NCI-H345 treated with DMSO at 0.1 percent for 48 hours (cell line): ENCODE data around the gene HACD2.
"Not testable (repeated sequence)": the region's sequence is repeated elsewhere in the genome, so short reads cannot be mapped to it uniquely, and the experiment has no call there.

Experiments used
- DNase-seq: peaks from one replicate; lab custom pipeline; 2025; ENCODE audit not compliant: unreplicated experiment; lab: John Stamatoyannopoulos, UW

HACD2 gene

DNA sequence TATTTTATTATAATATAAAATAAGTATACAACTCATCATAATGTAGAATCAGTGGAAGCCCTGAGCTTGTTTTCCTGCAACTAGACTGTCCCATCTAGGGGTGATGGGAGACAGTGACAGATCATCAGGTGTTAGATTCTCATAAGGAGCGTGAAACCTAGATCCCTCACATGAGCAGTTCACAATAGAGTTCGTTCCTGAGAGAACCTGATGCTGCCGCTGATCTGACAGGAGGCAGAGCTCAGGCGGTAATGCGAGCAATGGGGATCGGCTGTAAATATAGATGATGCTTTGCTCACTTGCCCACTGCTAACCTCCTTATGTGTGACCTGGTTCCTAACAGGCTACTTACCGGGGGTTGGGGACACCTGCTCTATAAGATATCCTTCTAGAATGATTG lies 26.8 kb upstream of the HACD2 start:
- DNase-seq = not testable (repeated sequence)

DNA sequence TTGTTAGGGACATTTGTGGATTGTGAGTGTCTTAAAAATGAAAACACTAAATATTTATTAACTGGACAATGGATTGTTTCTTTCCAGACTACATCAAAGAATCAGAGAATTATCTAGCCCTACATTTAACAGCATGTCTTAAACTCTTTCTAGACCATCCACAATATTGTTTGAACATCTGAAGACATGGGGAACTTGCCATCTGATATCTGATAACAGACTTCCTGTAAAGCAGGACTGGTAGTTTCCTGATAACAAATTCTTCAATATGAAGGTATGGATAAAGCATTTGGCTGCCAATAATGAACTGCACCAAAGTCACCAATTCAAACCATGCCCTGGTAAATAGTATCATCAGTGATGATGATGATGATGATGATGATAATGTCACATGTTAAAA lies 26.2 kb upstream of the HACD2 start:
- DNase-seq = no peak

DNA sequence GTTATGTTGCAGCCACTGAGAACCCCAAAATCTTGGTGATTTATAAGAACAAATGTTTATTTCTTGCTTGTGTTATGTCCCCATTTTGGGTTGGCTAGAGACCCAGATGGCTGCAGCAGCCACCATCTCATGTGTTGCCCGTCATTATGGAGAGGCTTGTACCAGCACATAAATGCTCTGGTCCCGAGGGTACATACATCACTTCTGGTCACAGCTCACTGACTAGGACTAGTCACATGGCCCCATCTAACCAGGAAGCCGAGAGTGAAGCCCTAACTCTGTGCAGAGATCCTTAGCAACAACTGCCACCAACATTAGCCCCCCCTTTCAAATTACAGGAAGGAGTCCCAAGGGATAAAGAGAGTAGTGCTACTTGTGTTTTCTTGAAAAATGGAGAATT lies 25.5 kb upstream of the HACD2 start:
- DNase-seq = no peak

DNA sequence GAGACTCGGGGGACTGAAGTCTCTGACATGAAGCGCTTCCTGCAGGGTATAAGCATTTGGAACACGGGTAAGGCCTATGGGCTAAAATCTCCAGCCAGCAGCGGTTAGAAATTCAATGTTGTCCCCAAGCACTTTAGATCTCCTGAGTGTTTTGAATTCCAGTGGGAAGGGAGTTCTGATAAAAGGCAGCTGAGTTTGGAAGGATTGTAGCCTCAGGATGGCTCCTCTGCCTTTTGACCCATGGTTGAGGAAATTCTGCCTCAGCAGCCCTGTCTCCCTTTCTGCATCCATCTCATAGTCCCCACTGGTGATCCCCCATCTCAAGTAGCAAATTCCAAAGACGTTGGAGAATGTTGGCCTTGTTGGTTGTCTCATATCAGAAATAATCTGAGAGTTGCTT lies 24.2 kb upstream of the HACD2 start:
- DNase-seq = no peak

DNA sequence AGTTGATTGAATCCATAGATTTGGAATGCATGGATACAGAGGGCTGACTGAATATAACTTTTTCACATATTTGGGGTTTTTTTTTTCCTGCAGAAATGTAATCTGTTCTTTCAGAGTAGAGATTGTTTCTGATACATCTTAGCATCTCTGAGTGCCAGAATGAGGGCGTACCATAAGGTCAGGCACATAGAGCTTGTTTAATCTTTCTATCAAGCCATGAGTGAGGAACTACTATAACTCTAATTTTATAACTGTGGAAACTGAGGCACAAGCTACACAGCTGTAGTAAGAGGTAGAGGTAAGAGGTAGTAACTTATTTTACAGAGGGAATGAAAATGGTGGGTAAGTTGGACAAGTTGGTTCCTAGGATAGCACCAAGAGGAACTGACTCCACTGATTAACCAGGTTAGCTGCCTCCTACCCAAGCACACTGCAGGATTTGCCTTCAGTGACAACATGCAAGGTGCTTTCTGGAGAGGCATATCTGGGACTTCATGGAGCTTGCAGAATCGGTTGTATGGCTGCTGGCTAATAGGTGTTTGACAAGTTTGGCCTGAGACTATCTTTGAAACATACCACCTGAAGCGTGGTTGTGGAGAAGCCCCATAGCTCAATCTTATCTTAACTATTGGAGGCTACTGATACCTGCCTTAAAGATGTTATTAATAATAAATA lies 23.5 kb upstream of the HACD2 start:
- no peak for DNase-seq

DNA sequence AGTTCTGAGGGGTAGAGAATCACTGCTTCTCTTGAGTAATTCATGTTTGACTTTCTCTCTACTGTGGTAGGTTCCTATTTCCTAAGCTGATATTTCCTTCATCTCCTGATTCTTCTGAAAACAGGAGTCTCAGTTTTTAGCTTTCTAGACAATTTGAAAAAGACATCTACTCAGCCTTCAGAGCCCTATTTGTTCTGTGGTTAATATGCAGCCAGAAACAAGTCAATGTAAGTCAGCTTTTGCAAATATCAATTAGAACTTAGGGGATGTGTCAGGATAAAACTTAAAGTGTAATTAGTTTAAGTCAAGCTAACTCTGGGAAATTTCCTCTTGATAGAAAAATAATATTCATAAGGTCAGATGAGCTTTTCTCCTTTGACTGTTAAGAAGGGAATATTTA lies 21.7 kb upstream of the HACD2 start:
- no peak for DNase-seq

DNA sequence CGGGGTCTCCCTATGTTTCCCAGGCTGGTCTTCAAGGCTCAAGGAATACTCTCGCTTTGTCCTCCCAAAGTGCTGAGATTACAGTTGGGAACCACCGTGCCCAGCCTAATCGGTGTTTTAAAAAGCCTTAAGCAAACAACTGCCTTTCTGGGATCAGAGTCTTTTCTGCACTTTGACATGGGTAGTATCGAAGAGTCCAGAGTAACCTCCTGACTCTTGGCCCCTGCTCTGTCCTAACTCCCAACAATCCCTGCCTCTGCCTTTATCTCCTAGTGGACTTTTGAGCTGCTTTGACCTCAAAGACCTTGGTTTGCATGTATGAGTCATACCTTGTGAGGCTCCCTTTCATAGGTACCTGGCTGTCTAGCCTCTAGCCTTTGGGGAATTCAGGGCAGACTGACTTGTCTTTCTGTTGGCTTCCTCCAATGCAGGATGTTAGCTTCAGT lies 21.0 kb upstream of the HACD2 start:
- DNase-seq = no peak

DNA sequence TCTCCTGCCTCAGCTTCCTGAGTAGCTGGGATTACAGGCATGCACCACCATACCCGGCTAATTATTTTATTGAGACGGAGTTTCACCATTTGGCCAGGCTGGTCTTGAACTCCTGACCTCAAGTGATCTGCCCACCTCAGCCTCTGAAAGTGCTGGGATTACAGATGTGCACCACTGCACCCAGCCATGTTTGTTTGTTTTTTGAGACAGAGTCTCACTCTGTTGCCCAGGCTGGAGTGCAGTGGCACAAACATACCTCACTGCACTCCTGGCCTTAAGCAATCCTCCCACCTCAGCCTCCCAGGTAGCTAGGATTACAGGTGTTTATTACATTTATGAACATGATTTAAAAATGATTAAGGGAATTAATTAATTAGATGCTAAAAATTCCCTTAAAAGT lies 18.3 kb upstream of the HACD2 start:
- not testable (repeated sequence) for DNase-seq

DNA sequence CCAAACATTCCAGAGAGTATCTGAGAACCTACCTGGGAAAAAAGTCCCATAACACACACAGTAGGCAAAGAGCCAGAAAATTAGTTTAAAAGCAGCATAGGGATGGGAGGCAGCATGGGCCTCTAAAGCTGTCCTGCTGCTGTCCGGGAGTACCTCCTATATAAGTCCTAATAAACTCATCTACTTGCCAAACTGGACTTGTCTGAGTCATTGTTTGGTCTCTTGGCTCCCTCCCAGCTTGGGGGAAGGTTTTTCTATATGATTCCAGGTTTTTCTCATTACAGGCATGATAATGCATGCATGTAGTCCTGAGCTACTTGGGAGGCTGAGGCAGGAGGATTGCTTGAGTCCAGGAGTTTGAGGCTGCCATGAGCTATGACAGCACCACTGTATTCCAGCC lies 17.5 kb upstream of the HACD2 start:
- no peak for DNase-seq

DNA sequence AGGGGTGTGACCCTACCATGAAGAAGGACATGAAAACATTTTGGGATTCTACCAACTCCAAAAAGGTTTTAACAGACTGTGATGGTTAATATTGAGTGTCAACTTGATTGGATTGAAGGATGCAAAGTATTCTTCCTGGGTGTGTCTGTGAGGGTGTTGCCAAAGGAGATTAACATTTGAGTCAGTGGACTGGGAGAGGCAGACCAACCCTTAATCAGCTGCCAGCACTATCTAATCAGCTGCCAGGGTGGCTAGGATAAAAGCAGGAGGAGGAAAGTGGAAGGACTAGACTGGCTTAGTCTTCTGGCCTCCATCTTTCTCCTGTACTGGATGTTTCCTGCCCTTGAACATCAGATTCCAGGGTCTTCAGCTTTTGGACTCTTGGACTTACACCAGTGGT lies 16.0 kb upstream of the HACD2 start:
- not testable (repeated sequence) for DNase-seq

DNA sequence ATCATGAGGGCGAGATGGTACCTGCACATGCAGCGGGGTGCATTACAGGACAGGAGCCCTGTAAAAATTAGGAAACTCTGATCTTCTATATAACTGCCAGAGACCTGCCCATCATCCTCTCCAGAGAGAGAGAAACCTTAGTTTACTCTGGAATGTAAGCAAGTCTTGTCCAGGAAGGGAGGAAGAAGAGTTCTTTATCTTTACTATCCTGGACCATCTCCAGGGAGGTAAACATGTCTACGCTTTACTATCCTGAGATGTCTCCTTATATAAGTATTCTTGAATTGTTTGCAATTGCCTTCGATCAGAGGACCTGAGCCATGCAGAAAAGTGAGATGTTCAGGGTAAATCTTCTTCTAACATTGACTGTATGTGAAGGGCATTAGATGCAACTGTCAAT lies 12.7 kb upstream of the HACD2 start:
- DNase-seq = no peak

DNA sequence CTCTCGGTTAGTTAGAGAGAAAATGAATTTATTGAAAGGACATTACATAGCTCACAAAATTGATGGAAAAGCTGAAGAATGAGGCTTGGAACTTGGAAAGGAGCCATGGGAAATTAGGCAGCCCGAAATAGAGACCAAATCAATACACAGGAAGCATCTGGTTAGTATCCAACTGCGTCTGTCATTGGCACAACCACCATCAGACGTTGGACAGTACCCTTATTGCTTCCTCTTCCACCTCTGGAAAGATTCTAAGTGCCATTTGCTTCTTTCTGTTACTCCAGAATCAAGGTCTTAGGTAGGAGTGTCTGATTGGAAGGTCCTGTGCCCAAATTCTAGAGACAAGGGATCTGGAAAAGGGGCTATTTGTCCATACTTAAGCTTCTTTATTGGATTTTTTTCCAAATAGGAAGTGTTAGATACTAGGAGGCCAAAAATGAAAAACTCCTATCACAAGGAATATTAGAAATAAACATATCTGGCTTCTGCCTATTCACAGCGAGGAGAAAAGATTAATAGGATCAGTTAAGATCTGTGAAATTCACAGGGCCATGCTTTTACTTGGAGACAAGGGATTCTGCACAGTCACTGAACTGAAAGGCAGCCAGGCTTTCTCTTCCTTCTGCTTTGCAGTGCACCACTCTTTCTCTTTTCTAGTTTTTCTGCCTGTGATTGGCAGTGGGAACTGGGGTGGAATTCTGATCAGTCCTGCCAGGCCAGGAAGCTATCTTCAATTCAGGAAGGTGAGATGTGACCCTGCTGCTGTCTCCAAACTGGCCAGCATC lies 10.7 kb upstream of the HACD2 start:
- DNase-seq = no peak

DNA sequence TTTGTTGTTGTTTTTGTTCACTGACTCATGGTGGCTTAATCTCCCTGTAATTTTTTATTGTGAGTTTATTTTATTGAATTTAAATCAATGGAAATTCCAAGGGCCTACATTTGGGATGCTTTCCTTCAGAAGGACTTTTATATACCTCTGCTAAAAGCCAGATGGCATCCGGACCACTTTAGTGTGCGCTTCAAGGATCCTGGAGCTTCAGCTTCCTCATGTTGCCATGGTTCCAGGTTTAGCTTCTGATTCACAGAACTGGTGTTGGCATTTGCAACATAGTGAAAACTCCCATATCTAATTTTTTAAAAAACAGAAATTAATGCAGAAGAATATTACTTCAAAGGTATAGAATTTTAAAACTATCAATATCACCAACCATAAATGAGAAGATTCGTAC lies 8.5 kb upstream of the HACD2 start:
- DNase-seq = no peak

DNA sequence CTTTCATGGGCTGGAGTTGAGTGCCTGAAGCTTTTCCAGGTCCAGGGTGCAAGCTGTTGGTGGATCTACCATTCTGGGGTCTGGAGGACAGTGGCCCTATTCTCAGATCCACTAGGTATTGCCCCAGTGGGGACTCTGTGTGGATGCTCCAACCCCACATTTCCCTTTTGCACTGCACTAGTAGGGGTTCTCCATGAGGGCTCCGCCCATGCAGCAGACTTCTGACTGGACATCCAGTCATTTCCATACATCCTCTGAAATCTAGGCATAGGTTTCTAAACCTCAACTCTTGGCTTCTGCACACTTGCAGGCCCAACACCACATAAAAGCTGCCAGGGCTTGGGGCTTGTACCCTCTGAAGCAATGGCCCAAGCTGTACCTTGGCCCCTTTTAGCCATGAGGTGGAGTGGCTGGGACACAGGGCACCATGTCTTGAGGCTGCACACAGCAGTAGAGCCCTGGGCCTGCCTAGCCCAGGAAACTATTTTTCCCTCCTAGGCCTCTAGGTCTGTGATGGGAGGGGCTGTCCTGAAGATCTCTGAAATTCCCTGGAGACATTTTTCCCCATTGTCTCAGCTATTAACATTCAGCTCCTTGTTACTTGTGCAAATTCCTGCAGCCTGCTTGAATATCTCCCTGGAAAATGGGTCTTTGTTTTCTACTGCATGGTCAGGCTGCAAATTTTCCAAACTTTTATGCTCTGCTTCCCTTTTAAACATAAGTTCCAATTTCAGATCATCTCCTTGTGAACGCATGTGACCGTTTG lies 6.0 kb upstream of the HACD2 start:
- no peak for DNase-seq

DNA sequence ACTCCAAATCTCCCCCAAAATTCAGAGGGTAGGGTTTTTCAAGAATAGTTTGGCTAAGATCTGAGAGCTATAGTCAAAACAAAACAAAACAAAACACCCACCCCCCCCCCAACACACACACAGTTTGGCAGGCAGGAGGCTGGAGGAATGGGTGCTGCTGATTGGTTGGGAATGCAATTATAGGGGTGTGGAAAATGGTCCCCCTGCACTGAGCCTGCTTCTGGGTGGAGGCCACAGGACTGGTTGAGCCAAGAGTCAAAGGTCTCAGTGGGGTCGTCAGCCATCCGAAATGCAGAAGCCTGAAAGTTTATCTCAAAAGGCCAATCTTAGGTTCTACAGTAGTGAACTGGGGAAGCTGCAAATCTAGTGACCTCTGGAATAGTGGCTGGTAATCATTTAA lies 2.5 kb upstream of the HACD2 start:
- DNase-seq = no peak

DNA sequence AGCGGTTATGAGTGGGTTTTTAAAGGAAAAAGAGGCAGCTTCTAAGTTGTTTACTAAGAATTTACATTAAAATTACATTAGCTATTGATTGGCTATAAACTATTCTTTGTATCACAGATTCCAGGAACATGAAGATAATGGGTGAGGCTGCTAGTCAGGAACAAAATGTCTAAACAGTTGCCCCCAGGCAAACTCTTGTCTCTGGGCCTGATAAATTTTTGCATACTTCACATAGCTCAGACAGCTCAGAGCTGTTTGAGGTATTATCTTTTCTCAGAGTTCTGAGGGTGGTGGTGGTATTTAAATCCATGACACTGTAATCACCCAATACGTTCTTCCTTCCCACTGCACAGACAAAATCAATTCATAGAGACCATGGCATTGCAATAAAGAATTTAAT lies 2.1 kb upstream of the HACD2 start:
- no peak for DNase-seq

DNA sequence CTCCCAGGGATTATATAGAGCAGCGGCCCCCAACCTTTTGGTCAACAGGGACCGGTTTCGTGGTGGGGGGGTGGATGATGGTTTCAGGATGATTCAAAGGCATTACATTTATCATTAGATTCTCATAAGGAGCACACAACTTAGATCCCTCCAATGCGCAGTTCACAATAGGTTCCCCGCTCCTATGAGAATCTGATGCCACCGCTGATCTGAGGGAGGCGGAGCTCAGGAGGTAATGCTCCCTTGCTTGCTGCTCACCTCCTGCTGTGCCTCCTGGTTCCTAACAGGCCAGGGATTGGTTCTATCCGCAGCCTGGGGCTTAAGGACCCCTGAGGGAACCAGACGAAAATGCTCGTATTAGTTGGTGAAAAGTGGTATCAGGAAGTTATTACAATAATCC lies 1.3 kb upstream of the HACD2 start:
- DNase-seq = peak; percentile 67

DNA sequence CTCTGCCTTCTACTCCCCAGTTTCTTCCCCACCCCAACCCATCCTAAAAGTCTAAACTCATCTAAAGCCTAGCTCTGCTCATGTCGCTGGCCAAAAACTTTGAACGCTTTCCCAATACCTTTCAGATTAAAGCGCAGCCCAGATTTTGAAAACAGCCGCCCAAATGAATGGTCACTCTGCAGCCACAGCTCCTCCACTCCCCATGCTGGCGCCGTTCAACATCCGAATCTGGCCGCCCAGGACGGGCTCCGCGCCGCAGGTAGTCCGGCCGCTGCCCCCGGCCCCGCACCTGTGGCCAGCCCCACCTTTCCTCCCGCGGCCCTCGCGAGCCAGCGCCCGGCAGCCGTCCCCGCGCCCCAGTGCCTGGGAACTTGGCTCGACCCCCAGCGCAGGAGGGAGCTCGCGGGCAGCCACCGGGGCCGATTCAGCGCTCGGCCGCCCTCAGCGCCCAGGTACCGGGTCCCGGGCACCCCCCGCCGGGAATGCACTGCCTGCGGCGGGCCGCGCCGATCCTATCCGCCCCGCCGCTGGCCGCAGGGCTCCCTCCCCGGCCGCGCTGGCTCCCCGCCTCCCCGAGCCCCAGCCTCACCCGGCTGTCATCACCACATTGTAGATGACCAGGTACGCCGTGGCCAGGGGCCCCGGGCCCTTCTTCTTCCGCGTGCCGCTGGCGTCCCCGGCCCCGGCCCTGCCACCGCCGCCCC lies 417 bp downstream of the HACD2 start:
- DNase-seq = no peak

DNA sequence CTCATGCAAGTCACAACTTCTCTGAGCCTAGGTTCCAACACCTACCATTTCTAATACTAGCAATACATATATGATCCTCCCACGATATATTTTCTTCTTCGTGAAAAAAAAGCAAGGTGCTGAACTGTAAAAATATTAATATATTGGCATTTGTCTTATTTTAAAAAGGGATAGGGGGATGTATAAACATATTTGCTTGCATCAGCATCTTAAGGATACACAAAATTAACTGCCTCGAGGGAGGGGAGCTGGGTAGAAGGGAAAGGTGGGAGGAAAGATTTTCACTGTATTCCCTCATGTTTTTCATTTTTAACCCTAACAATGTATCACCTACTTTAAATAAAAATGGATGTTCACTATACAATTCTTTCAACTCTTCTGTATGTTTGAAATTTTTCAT lies 1.3 kb downstream of the HACD2 start:
- DNase-seq = no peak

DNA sequence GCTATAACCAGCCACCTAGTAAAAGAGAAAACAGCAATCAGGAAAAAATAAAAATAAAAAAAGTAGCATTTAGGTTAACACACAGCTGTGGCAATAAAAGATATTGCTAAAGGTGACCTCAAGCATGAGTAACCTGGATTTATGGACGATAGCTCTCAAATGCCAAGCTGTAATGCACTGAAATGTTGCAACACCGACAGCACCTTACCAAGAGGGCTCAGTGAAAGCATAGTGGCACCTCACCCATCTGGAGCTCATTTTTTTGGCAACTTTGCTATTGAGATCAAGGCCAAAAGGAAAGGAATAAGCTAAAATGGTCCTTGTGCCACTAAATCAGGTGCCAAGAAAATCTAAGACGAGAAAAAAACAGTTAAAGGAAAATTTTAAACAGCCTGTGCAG lies 2.5 kb downstream of the HACD2 start:
- DNase-seq = no peak

DNA sequence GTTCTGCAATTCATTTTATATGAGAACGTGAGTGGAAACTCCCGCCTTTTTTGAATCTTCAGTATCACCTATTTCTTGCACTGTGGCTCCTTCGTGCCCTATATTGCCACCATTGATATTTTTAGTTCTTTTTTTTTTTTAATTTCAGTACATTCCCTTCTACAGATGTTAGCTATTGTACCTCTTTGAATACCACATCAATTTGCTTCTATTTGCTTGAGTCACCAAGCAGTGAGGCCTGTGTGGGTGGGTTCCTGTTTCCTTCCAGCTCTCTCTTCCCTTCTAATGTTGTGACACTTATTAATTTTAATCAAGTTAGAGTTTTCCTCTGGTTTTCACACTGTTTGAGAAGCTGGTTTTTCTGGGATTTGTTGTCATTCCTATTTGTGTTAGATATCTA lies 8.7 kb downstream of the HACD2 start:
- no peak for DNase-seq
